Amniotic stem cell (primary cell): Measurements from ENCODE around the gene GATA2.

Source experiments
- DNase-seq: peaks from one replicate; lab custom pipeline; 2025; lab: John Stamatoyannopoulos, UW

The GATA2 gene

DNA sequence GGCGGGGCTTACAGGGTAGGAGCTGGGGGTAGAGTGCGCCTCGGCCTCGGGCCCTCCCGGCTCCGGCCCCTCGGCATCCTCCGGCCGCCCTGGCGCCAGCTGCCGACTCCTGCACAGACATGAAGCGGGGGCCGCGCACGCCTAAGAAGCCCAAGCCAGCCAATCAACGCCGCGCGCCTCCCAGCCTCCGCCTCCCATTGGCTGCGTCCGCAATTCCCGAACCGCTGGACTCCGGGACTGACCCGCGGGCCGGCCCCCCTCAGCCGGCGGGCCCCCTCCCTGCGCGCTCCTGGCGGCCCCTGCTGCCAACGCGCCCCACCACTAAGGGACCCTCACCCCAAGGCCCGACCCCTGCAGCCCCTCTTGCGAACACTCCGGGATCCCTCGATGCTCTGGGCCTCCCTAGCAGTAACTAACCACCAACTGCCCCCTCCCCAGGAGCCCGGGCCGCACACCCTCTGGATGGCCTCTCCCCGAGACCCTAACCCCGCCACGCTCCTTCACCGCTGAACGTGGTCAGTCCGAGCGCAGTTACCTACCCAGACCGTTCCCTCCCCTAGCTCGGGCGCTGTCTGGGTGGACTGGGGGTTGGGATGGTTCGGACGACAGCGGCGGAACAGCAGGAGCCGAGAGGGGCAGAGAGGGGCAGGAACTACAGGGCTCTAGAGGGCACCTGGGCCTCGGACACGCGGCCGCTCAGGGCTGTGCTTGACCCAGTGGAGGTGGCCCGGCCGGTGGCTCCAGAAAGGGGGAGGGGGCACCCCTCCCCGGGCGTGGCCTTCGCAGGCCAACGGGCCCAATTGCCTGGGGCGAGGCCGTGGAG is 5.0 kb downstream of the GATA2 start:
- DNase-seq: peak; percentile 94

GRCh38 chr3:128487538-128487812 is 5.5 kb downstream of the GATA2 start:
- DNase-seq: no peak

DNA sequence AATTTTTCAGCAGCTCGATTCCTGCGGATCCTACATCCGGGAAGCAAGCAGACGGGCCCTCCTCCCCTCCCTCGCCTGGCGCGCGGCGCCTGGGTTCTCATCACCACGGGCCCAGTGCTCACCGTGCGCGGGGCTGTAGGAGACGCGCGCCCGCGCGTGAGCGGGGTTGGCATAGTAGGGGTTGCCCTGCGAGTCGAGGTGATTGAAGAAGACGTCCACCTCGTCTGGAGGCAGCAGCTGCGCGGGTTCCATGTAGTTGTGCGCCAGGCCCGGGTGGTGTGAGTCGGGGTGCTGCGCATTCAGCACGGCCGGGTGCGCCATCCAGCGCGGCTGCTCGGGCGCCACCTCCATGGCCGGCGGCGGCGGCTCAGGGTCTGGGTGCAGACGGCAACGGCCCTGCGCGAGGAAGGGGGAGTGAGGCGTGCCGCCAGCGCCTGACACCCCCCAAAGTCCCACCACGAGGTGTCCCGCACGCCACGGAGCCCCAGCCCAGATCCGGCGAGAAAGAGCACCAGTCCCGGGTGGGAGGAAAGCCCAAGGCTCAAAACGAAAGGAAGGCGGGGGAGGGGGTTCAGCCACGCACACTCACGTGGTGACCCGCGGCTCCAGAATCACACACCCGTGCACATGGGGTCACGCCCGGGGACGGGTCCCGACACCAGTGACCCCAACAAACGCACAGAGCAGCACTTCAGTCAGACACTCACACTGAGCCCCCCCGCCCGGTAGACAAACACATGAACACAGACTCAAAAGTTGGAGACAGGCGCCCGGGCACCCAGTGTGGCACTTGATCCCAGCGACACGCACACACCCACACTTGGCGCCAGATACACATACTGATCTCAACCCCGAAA is 6.1 kb downstream of the GATA2 start:
- no peak for DNase-seq

- DNase-seq: no peak
Measured at GRCh38 chr3:128486205-128486628, 6.8 kb downstream of the GATA2 start.

DNA sequence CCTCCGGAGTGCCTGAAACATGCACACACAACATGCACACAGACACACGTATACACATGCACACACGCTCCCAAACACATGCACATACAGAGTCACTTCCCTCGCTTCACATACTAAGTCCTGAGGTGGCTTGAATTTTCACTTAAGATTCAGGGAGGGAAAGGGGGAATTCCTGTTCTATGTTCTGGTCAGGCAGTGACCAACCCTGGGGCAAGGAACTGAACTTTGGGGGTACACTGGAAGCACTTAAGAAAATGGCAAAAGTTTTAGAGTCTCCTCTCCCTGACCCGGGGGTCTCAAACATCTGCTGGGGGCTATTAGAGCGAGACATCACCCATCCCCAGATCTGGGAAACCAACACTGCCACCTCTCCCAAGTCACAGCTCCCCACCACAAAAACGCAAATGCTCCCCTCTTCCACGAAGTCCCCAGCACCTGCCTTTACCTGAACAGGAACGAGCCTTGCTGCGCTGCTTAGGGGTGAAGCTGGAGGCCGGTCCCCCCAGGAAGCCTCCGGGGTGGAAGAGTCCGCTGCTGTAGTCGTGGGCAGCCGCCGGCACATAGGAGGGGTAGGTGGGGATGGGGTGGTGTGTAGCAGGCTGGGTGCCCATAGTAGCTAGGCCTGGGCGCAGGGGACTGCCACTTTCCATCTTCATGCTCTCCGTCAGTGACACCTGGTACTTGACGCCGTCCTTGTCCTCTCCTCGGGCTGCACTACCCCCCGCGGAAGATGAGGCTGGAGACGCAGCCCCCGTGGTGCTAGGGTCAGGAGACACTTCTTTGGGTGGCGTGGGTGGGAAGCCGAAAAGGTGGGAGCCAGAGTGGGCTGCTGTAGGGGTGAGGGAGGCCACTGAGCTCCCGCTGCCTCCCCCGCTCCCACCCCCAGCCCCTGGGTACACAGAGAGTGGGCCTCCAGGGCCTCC is 7.5 kb downstream of the GATA2 start:
- no peak for DNase-seq

GRCh38 chr3:128484404-128485281 is 8.4 kb downstream of the GATA2 start:
- DNase-seq: no peak

- no peak for DNase-seq
Measured at GRCh38 chr3:128483657-128484403, 9.2 kb downstream of the GATA2 start.

- DNase-seq: peak; percentile 96
Measured at GRCh38 chr3:128482666-128483656, 10.0 kb downstream of the GATA2 start.

DNA sequence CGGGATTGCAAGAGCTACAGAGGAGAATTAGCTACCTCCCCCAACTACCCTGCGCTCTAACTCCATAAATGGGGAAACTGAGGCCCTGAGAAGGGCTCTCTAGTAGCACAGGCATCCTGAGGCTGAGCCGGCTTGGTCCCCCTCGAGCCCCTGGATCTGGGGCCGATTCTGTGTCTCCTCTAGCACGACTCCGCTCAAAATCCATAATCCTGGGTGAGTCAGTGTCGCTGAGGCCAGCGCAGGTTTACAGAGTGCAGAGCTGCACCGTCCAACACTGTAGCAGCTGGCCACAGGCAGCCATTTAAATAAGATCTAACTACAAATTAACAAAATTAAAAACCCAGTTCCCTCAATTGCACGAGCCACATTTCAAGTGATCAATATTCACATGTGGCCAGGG is 10.8 kb downstream of the GATA2 start:
- DNase-seq: no peak

GRCh38 chr3:128481438-128481942 is 11.5 kb downstream of the GATA2 start:
- DNase-seq: no peak

GRCh38 chr3:128480717-128481437 is 12.1 kb downstream of the GATA2 start:
- no peak for DNase-seq

DNA sequence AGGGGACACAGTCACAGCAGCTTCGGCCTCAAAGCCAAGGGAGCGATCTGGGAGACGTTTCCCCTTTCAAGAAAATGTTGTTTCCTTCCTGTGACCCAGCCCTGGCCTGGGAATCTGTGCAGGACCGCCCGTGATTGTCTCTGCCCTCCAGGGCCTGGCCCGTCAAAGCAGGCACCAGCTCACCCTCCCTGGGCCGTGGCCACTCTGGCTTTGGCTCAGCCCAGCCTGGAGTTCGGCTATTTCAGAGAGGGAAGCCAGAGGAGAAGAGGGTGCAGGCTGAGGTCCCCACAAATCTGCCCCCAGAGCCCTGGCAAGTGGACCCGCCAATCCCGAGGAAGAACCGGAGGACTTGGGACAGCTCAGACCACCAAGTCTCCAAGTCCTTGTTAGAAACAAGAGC is 12.7 kb downstream of the GATA2 start:
- no peak for DNase-seq

DNA sequence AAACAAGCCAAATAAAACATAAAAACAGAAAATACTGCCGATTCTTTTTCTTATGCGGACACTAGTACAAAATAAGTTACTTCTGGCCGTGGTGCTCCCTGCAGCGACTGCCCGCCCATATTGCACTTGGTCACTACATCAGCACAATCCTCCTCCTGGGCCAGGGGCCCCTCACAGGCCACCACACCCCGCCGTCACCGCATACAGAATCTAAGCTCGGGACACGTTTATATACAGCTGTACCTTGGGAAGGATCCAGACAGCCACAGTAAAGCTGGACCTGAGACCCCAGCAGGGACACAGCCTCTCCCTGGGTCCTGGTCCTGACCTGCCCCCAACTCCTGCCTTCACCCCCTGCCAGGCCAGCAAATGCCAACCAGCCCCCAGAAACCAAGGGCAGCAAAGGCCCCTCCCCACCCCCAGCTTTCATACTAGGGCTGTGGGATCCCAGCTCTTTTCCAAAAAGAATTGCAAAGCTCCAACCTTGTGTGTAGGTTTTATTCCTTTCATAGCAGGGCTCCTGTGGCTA is 13.4 kb downstream of the GATA2 start:
- no peak for DNase-seq

DNA sequence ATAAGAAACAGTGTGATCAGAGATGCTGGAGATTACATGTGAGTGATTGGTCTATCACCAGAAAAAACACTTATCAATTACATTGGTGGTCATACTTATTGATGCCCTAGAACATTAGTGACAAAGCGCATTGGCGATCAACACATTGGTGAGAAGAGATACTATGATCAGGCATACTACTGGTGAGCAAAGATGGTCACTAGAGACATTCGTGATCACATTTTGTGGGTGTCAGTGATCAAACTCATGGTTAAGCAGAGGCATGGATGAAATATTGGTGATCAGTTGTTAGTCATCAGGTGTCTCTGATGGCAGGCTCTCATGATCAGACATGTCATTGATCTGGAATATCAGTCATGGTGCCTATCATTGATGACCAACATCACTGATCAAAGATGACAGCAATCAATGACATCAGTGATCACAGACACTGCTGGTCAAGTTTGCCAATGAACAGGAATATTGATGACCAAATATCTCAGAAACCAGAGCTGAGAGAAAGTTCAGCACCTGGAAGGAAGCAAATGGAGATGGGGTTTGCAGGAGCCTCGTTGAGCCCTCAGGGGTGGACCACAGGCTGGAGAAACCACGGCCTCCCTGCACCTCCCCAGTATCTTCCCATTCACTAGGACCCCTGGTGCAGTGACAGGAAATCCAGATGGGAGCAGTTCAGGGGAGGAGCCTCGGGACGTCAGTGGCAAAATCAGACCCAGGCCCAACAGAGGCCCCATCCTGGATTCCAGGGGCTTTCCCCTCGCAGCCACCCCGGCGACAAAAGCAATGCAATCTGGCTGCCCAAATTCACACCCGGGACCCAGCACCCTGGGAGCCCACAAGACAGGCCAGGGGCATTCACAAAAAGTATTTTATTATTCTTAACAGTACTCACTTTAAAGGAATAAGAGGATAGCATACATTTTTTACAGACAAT is 14.2 kb downstream of the GATA2 start:
- no peak for DNase-seq

GRCh38 chr3:128476659-128477058 is 16.3 kb downstream of the GATA2 start:
- no peak for DNase-seq

GRCh38 chr3:128475355-128475754 is 17.6 kb downstream of the GATA2 start:
- no peak for DNase-seq

DNA sequence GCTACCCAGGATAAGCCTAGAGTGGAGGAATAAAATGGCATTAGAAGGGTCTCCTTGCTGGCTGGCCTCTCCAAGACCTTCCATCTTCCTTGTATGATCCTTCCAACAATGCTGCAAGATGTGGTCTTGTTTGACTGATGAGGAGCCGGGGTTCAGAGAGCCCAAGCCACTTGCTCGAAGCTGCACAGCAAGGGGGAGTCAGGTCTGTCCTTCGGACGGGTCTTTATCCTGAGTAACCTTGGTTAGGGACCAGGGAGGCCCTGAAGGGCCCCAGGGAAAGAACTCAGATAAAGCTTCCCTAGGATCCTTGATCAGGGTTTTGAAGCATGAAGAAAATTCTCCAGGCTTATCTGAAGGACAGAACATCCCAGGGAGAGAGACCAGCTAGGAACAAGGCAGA is 19.3 kb downstream of the GATA2 start:
- DNase-seq: no peak
